ENCODE data around the gene FDX2.

- TF ChIP-seq, protein P1, sequence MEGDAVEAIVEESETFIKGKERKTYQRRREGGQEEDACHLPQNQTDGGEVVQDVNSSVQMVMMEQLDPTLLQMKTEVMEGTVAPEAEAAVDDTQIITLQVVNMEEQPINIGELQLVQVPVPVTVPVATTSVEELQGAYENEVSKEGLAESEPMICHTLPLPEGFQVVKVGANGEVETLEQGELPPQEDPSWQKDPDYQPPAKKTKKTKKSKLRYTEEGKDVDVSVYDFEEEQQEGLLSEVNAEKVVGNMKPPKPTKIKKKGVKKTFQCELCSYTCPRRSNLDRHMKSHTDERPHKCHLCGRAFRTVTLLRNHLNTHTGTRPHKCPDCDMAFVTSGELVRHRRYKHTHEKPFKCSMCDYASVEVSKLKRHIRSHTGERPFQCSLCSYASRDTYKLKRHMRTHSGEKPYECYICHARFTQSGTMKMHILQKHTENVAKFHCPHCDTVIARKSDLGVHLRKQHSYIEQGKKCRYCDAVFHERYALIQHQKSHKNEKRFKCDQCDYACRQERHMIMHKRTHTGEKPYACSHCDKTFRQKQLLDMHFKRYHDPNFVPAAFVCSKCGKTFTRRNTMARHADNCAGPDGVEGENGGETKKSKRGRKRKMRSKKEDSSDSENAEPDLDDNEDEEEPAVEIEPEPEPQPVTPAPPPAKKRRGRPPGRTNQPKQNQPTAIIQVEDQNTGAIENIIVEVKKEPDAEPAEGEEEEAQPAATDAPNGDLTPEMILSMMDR (conservative IDR thresholded peaks at IDR 0.05 in 1 of 2, IDR thresholded peaks at IDR 0.05 in 1 of 2; ENCODE audit: extremely low read depth in 1 of 2, insufficient read depth in 1 of 2, low read depth in 1 of 2, low read length in 2 of 2), result no peak
- TF ChIP-seq EZH2 (IDR thresholded peaks at IDR 0.05; ENCODE audit: borderline replicate concordance, low read length), result no peak
These were observed 44.2 kb downstream of the FDX2 start for GRCh38 chr19:10271543-10272086.

Measured in mammary epithelial cell (primary cell).